ENCODE measurements around the gene BPIFB3.

Gene BPIFB3, protein sequence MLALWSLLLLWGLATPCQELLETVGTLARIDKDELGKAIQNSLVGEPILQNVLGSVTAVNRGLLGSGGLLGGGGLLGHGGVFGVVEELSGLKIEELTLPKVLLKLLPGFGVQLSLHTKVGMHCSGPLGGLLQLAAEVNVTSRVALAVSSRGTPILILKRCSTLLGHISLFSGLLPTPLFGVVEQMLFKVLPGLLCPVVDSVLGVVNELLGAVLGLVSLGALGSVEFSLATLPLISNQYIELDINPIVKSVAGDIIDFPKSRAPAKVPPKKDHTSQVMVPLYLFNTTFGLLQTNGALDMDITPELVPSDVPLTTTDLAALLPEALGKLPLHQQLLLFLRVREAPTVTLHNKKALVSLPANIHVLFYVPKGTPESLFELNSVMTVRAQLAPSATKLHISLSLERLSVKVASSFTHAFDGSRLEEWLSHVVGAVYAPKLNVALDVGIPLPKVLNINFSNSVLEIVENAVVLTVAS

DNA sequence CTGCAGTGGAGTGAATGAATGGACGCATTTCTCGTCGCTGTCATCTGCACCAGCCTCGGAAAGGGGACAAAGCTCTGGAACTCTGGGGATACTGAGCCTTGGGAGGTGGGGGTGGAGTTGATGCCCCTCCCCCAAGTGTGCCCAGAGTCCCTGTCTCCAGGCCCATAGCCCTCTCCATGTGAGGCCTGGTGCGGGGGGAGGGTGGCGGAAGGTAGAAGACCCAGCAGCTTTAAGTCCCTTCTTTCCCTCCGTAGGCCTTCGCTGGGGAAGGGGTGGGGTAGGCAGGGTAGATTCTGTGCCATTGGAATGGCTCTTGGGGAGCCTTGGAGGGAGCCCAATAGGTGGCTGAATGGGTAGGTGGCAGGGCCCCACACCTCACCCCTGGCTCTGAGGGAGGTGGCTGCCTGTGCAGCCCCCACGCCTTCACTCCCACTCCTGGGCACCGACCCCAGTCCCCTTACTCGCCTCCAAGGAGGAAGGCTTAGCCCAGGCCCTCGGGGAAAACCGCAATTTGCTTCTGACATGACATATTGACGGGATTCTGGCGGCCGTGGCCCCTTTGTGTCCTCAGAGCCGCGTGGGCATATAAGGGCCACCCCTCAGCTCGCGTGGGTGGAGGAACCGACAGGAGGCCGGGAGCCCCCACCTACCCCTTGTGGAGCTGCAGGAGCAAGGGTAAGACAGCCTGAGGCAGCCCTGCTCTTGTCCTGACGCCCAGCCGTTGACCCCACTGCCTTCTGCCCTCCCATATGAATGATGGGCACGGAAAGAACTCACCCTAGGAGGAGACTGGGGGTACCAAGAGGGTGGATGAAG, at the start of gene BPIFB3:
Gene BPIFB3, plus strand, starts transcription at position 613 of the 816 bp plus-strand sequence. CDS start 1,533 bp downstream, outside the sequence.
- DNase-seq (ENCODE audit: low read depth): no peak

DNA sequence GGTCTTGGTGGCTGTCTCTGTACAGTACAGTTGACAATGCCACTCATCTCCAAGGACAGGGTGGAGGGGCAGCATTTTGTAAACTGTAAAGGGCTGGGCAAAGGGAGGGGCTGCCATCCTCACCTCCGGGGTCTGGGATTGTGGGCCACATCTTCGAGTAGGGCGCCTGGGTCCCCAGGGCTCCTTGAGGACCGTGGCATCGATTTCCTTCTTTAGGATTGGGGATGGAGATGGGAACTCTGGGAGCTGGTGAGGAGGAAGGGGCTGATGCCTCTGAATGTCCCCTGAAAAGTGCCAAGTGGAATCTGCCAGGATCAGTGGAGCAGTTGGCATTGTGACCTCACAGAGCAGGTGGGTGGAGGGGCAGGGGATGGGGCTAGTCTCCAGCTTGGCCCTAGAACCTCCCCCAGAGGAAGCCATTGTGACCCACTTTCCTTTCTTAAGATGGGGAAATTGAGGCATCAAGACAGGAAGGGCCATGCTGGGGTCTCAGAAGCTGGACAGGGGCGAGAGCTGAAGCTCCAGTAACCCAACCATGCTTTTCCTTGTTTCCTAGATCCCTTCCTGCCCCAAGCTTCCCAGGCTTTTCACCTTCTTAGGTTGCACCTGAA, 49.5 kb upstream of the BPIFB3 start, which contains the start of gene SUN5:
Gene SUN5, minus strand, starts transcription at position 293 of the 611 bp plus-strand sequence. Its CDS starts 93 bp downstream, at position 200.
- no peak for DNase-seq (ENCODE audit: low read depth)

DNA sequence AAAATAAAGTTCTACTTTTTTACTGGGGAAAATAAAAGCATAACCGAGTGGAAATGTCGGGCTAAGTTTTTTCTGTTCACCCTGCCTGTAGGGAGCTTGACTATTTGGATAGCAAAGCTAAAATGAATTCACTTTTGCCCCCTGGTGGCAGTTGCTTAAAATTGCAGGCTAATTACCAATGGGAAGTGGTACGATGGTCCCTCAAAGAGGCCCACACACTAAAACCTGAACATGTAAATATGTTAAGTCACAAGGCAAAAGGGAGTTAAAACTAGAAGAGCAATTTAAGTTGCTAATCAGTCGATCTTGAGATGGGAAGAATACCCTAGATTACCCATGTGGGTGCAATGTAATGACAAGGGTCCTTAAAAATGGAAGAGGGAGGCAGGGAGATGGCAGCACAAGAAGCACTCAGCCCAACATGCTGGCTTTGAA, 48.6 kb upstream of the BPIFB3 start:
- DNase-seq (ENCODE audit: low read depth): no peak

DNA sequence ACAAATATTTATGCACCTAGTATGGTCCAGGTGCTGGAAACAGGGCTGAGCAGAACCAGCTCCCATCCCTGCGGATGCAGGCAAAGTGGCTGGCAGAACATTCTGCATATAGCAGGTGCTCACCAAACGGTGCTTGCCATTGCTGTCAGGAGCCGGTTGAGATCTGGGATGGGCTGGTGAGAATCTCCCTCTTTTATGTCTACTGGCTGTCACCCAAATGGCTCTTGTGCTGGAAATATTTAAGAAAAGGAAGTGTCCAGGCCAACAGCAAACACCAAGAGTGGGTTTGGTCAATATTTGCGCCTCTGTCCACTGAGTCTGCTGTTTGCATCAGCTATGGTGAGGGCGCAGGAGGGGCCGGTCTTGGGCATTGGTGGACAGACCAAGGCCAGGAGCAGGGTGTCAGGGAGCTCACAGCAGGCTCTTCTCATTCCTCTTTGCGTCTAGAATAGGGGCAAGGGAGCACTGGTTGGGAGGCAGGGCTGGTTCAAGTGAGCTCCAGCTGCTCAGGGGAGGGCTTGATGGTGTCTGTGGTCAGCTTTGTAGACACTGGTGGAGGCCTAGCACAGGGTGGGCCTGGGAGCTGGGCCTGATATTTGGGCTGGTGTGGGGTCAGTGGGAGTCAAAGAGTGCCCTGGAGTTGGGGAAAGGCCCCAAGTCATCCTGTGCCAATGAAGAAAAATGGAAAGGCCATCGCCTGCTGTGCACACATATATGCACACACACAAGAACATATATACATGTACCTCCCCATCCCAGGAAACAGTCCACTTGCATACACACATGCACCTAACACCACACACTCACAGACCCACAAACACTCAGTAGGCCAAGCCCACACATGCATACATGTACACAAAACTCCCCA, 47.6 kb upstream of the BPIFB3 start:
- no peak for DNase-seq (ENCODE audit: low read depth)

DNA sequence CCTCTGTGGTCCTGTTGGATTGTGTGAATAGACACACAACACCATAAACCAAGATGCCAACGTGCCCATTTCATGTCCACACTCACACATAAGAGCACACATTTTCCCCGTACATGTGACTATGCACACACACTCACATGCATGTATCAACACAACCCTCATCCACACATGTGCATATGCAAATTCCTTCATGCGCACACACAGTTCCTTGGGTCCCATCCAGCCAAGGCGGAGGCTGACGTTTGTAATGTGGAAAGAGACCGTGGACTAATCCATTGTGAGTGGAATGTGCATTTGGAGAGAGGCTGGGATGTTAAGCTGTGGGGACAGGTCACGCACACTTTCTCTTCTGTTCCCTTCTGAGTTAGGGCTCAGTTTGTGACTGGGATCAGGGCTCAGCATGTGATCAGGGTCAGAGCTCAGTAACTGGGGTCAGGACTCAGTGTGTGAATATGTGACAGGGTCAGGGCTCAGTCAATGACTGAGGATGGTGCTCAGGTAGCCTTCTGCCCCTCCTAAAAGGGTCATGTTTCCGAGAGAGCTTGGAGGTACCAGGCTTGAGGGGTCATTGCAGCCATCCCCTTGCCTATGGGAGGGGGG, 46.8 kb upstream of the BPIFB3 start:
- DNase-seq (ENCODE audit: low read depth): no peak

DNA sequence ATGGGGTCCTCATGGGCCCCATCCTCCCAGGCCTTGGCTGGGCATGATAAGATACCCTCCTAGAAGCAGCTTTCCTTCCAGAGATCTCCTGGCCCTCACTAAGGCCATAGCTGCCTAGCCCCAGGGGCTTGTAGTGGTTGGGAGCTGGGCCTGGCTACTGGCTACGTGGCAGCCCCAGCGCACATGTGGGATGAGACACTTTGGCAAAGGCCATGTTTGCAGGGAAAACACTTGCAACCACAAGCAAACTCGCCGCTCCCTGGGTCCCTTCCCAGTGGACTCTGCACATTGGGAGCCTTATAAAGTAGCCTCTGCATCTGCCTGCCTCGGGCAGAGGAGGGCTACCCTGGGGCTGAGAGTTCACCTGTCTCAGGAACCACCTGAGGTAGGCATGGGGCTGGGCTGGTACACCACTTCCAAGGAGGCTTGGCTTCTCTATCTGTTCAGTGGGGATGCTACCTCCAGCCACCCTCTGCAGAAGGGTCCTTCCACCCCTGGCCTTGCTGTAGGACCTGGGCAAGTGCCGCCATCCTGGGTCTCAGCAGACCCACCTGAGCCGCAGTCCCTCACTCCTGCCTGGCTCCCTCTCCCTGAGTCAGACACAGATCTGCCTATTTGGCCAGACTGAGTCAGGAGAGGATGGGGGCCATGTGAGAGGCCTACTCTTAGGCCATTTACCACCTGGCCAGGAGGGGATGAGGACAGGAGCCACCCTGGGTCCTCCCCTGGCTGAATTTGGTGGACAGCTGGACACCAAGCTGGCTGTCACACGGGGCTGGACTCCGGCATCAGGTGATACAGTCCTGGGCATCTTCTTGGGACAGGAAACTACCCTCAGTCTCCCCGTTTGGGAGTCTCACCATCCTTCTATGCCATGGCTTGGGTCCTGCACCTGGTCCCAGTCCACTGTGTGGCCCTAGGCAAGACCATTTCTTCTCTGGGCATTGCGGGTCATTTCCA, 46.0 kb upstream of the BPIFB3 start, which contains the start of gene BPIFB2:
Gene BPIFB2, plus strand, starts transcription at position 329 of the 960 bp plus-strand sequence. CDS start 871 bp downstream, outside the sequence.
- no peak for DNase-seq (ENCODE audit: low read depth)

DNA sequence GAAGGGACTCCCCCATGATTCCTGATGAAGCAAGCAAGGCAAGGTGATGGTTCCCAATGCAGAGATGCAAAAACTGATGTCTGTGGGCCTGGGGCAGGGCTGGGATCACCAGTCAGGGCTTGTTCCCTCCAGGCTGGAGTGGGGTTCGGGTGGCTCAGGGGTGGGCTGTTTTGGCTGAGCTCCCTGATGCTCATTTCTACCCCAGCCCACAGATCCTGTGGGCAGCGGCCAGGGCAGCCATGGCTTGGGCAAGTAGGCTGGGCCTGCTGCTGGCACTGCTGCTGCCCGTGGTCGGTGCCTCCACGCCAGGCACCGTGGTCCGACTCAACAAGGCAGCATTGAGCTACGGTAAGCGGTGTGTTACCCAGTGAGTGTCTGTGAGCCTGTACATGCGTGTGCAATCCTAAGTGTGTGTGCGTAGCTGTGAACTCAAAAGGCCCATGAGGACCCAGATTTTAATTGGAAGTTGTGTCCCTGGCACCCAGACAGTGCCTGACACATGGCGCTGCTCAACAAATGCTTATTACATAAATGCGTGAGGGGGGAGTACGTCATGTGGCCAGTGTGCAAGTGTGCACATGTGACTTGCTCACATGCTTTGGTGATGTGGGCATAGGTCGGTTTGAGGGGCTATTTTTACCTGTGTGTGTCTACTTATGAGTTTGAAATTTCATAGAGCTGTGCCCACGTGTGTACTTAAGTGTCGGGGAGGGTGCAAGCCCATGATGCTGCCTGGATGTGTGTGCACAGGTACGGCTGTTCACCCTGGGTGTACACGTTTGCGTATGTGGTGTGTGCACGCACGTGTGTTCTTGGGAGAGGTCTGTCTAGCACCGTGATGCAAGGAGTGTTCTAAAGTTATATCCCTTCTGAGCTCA, 45.1 kb upstream of the BPIFB3 start:
- no peak for DNase-seq (ENCODE audit: low read depth)

DNA sequence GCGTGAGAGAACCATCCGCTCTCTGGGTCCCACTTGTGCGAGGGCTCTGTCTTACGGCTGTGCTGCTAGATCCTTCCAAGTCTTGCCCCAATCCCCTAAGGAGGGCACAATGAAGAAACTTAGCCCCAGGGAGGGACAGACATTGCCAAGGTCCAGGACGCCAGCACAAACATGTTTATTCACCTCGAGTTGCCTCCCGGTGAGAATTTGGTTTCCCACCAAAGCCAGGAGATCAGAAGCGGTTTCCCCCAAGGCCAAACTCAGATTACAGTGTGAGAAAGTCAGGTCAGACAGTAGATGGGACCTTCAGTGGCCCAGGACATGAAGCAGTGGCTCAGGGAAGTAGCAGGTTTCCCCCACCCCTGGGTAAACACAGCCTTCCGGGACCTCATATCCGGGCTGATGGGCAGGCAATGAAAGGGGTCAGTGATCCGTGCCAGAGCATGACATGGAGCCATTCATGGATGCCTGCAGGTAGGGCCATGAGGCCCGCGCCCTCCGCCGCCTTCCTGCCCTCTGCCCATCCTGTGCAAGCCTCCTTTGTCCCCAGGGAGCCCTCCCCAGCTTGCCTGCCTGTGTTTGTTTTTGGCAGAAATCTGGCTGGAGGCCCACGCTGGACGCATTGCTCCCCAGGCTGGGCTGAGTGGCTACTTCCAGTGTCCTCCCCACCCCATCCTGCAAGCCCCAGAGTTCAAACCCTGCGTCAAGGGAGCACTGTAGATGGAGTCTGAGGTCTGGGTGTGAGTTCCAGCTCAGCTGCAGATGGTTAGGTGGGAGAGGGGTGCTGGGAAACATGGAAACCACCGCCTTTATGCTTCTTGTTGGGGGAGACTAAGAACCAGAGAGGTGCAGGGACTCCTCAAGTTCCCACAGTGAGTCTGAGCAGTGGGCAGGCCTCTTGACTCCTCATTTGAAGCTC, 44.2 kb upstream of the BPIFB3 start:
- DNase-seq (ENCODE audit: low read depth): no peak

DNA sequence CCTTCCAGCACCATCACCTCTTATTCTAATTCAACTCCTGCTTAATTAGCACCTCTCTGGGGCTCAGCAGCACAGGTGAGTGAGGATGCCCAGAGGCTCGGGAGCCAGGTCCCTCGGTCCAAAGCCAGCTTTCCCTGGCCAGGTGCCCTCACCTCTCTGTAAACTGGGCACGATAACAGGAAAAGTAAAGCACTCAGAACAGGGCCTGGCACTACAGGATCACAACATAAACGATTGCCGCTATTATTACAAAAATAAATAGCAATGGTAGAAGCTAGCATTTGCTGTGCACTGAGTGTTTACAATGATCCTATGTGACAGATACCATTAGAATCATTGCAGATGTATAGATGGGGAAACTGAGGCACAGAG, 43.6 kb upstream of the BPIFB3 start:
- no peak for DNase-seq (ENCODE audit: low read depth)

DNA sequence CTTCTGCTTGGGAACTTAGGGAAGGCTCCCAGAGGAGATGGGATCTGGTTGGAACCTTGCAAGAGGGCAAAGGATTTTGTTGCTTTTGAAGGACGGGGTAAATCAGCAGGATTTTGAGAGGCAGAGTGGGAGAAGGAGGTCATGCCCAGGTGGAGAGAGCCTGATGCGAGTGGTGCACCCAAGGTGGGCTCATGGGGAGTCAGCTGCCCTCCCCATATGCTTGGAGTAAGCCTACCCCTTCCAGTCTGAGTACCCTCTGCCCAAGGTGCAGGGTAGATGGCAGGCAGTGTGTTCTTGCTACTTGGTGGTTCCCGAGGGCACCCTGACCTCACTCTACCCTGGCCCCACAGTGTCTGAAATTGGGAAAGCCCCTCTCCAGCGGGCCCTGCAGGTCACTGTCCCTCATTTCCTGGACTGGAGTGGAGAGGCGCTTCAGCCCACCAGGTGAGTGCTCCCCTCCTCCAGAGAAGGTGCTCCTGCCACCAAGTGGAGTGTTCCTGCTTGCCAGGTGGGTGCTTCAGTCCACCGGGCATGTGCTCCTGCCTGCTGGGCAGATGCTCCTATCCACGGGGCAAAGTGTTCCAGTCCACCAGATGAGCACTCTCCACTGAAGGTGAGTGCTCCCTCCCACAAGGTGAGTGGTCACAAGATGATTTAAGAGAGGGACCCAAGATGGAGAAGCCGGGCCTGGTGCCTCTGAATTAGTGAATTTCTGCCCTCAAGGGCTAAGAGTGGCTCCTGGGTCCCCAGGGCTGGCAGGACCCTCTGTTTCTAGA, 42.8 kb upstream of the BPIFB3 start:
- no peak for DNase-seq (ENCODE audit: low read depth)

DNA sequence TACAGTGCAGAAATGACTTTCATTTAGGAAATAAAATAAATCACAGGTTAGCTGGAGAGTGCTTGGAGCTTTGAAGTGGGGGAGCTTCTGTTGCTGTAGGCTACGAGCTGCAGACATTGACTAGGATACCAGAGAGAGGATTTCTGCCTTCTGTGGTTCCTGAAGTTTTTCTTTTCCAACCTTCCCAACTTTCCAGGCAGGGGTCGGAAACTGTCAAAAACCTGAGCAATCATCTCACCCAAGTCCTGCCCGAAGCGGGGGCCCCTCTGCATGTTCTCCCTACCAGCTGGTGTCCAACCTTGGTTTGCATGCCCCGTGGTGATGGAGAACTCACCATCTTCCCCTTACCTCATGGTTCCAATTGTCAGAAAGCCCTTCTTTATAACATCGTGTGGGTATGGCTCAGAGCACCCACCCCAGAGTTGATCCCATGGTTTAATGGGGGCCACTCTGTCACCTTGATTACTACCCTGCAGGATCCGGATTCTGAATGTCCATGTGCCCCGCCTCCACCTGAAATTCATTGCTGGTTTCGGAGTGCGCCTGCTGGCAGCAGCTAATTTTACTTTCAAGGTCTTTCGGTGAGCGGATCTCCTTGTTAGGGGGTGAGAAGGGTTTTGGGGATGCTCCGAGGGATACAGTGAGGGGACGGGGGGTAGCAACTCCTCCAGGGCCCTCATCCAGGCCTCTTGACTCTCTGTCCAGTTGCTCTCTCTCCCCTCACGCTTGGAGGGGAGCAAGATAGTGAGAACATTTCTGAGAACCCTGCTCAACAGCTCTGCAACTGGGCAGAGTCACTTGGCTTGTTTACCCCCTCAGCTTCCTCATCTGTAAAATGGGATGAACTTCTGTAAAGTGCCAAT, 41.1 kb upstream of the BPIFB3 start:
- DNase-seq (ENCODE audit: low read depth): no peak

DNA sequence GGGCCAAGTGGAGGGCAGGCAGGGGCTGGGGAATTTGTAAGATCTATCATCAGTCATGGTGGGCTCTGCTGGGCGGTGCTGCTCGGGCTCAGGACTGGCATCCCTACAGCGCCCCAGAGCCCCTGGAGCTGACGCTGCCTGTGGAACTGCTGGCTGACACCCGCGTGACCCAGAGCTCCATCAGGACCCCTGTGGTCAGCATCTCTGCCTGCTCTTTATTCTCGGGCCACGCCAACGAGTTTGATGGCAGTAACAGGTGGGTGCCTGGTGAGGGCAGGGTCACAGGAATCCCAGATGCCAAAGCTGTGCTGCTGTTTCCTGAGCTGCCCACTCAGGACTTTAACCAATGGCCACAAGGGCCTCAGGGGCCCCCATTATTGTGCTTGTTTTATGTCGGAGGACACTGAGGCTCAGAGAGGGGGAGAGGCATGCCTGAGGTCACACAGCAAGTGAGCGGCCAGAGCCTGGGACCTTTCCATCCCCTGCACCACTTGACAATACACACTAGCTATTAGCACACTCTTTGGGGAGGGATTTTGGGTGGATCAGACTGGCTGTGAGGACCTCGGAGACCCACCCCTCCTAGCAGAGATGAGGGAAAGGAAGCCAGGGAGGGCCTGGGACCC, 39.9 kb upstream of the BPIFB3 start:
- DNase-seq (ENCODE audit: low read depth): no peak

DNA sequence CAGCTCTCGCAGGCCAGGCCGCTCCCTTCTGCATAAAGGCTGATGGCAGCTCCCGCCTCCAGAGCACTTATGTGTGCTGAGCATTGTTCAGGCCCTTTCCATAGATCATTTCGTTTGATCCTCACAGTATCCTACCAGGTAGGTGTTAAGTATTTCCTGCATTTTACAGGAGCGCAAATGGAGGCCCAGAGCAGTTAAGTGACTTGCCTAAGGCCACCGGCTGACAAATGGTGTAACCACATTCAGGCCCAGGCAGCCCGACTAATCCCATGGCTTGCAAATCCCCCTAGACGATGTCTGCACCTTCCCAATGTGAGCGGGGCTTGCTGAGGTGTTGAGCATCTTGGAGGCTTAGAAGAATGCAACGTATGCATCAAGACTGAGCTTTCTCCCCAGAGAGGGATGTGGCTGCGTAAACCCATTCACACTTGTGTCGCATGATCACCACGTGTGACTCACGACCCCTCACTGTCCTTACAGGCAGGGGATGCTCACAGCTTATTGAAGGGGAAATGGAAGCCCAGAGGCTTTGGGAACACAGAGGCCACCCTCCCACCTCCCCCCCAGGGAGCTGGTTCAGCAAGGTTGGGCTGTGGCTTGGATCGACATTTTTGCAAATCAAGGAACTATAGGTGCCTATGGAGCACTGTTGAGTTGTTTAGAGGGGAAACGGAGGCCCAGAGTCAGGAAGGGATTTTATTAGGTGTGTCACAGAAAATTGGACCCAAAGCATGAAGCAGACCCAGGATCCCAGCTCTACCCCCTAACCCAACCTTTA, 39.2 kb upstream of the BPIFB3 start:
- DNase-seq (ENCODE audit: low read depth): no peak

DNA sequence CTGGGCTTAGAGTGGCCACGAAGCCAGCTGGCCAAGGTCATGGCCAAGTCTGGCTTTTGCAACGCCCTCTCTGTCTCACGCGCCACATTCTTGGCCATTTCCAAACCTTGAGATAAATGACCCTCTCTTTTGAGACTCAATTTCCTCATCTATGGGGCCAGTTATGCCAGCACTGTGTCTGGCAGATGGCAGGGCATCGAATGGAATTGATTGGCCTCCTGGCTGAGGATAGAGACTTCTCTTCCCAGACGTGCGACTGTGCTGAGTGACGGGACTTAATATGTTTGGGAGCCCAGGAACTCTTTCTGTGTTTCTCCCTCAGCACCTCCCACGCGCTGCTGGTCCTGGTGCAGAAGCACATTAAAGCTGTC, 38.6 kb upstream of the BPIFB3 start:
- DNase-seq (ENCODE audit: low read depth): no peak

Measured in stimulated activated CD4-positive, alpha-beta T cell treated with anti-CD3 and anti-CD28 coated beads, Interleukin-2, amount 100 ng/mL, for 4 hours (primary cell).